ENCODE measurements around the gene CST5.
"Not testable (repeated sequence)": the region's sequence is repeated elsewhere in the genome, so short reads cannot be mapped to it uniquely, and the experiment has no call there.

The CST5 gene

GRCh38 chr20:23920408-23921325 lies 41.1 kb upstream of the CST5 start:
- Histone ChIP-seq H3K4me1 (ENCODE audit: control insufficient read depth, insufficient read depth, low read length) (peaks cover 2% of the 10 kb centered on the region; the same call in 1 of the 2 replicates), H3K36me3 (ENCODE audit: control insufficient read depth, insufficient read depth, low read length) (no peaks in the 10 kb centered on the region), H3K27ac (ENCODE audit: low read length) (no peak overlapping the region), H3K27me3 (ENCODE audit: control insufficient read depth, insufficient read depth, low read length) (no peaks in the 10 kb centered on the region), H3K4me3 (ENCODE audit: low read length) (no peak overlapping the region), H3K9me3 (ENCODE audit: control insufficient read depth, insufficient read depth, low read length) (no peaks in the 10 kb centered on the region)
- DNase-seq (ENCODE audit: low read depth, low spot score), result no peak
- WGBS (ENCODE audit: insufficient coverage, insufficient read length), result no CpG with 5 or more reads among the region's 5 CpGs

- no peak for DNase-seq (ENCODE audit: low read depth, low spot score)
- Histone ChIP-seq H3K27me3 (ENCODE audit: control insufficient read depth, insufficient read depth, low read length) (no peaks in the 10 kb centered on the region), H3K4me1 (ENCODE audit: control insufficient read depth, insufficient read depth, low read length) (peaks cover 2% of the 10 kb centered on the region; the same call in 1 of the 2 replicates), H3K9me3 (ENCODE audit: control insufficient read depth, insufficient read depth, low read length) (no peaks in the 10 kb centered on the region), H3K27ac (ENCODE audit: low read length) (no peak overlapping the region), H3K36me3 (ENCODE audit: control insufficient read depth, insufficient read depth, low read length) (no peaks in the 10 kb centered on the region), H3K4me3 (ENCODE audit: low read length) (no peak overlapping the region)
- no CpG with 5 or more reads among the region's 4 CpGs for WGBS (ENCODE audit: insufficient coverage, insufficient read length)
These were observed 39.3 kb upstream of the CST5 start for GRCh38 chr20:23918896-23919295.

- peaks cover 2% of the 10 kb centered on the region; the same call in 1 of the 2 replicates for H3K4me1 ChIP-seq (ENCODE audit: control insufficient read depth, insufficient read depth, low read length)
- no peak overlapping the region for H3K4me3 ChIP-seq (ENCODE audit: low read length)
- no peaks in the 10 kb centered on the region for H3K36me3 ChIP-seq (ENCODE audit: control insufficient read depth, insufficient read depth, low read length)
- DNase-seq (ENCODE audit: low read depth, low spot score), result no peak
- no peaks in the 10 kb centered on the region for H3K9me3 ChIP-seq (ENCODE audit: control insufficient read depth, insufficient read depth, low read length)
- no CpG with 5 or more reads among the region's 11 CpGs for WGBS (ENCODE audit: insufficient coverage, insufficient read length)
- H3K27me3 ChIP-seq (ENCODE audit: control insufficient read depth, insufficient read depth, low read length), result no peaks in the 10 kb centered on the region
- no peak overlapping the region for H3K27ac ChIP-seq (ENCODE audit: low read length)
These were observed 38.7 kb upstream of the CST5 start for GRCh38 chr20:23918101-23918862.

- no peaks in the 10 kb centered on the region for H3K27me3 ChIP-seq (ENCODE audit: control insufficient read depth, insufficient read depth, low read length)
- H3K9me3 ChIP-seq (ENCODE audit: control insufficient read depth, insufficient read depth, low read length), result no peaks in the 10 kb centered on the region
- DNase-seq (ENCODE audit: low read depth, low spot score), result no peak
- H3K4me3 ChIP-seq (ENCODE audit: low read length), result no peak overlapping the region
- H3K4me1 ChIP-seq (ENCODE audit: control insufficient read depth, insufficient read depth, low read length), result peaks cover 2% of the 10 kb centered on the region; the same call in 1 of the 2 replicates
- no peak overlapping the region for H3K27ac ChIP-seq (ENCODE audit: low read length)
- no CpG with 5 or more reads among the region's 9 CpGs for WGBS (ENCODE audit: insufficient coverage, insufficient read length)
- no peaks in the 10 kb centered on the region for H3K36me3 ChIP-seq (ENCODE audit: control insufficient read depth, insufficient read depth, low read length)
These were observed 37.6 kb upstream of the CST5 start for GRCh38 chr20:23917024-23917725.

- H3K9me3 ChIP-seq (ENCODE audit: control insufficient read depth, insufficient read depth, low read length), result no peaks in the 10 kb centered on the region
- no peak for DNase-seq (ENCODE audit: low read depth, low spot score)
- no peaks in the 10 kb centered on the region for H3K27me3 ChIP-seq (ENCODE audit: control insufficient read depth, insufficient read depth, low read length)
- H3K36me3 ChIP-seq (ENCODE audit: control insufficient read depth, insufficient read depth, low read length), result no peaks in the 10 kb centered on the region
- peaks cover 2% of the 10 kb centered on the region; the same call in 1 of the 2 replicates for H3K4me1 ChIP-seq (ENCODE audit: control insufficient read depth, insufficient read depth, low read length)
- no peak overlapping the region for H3K27ac ChIP-seq (ENCODE audit: low read length)
- H3K4me3 ChIP-seq (ENCODE audit: low read length), result no peak overlapping the region
- WGBS (ENCODE audit: insufficient coverage, insufficient read length), result no CpG with 5 or more reads among the region's 1 CpG
These were observed 36.3 kb upstream of the CST5 start for GRCh38 chr20:23915844-23916243.

- WGBS (ENCODE audit: insufficient coverage, insufficient read length), result no CpG with 5 or more reads among the region's 4 CpGs
- not testable (repeated sequence) for H3K27ac ChIP-seq (ENCODE audit: low read length); DNase-seq (ENCODE audit: low read depth, low spot score); H3K36me3 ChIP-seq (ENCODE audit: control insufficient read depth, insufficient read depth, low read length); H3K4me3 ChIP-seq (ENCODE audit: low read length); H3K27me3 ChIP-seq (ENCODE audit: control insufficient read depth, insufficient read depth, low read length); H3K4me1 ChIP-seq (ENCODE audit: control insufficient read depth, insufficient read depth, low read length); H3K9me3 ChIP-seq (ENCODE audit: control insufficient read depth, insufficient read depth, low read length)
These were observed 34.9 kb upstream of the CST5 start for GRCh38 chr20:23914469-23914868.

- H3K9me3 ChIP-seq (ENCODE audit: control insufficient read depth, insufficient read depth, low read length), result 0 out of 2 replicates have a peak, but pooled peaks cover 1% of the 10 kb centered on the region
- DNase-seq (ENCODE audit: low read depth, low spot score), result no peak
- no peaks in the 10 kb centered on the region for H3K36me3 ChIP-seq (ENCODE audit: control insufficient read depth, insufficient read depth, low read length)
- no peaks in the 10 kb centered on the region for H3K27me3 ChIP-seq (ENCODE audit: control insufficient read depth, insufficient read depth, low read length)
- no CpG with 5 or more reads among the region's 4 CpGs for WGBS (ENCODE audit: insufficient coverage, insufficient read length)
- H3K4me3 ChIP-seq (ENCODE audit: low read length), result no peak overlapping the region
- no peak overlapping the region for H3K27ac ChIP-seq (ENCODE audit: low read length)
- H3K4me1 ChIP-seq (ENCODE audit: control insufficient read depth, insufficient read depth, low read length), result no peaks in the 10 kb centered on the region
These were observed 30.7 kb upstream of the CST5 start for GRCh38 chr20:23910210-23910609.

- DNase-seq (ENCODE audit: low read depth, low spot score), result no peak
- Histone ChIP-seq H3K36me3 (ENCODE audit: control insufficient read depth, insufficient read depth, low read length) (no peaks in the 10 kb centered on the region), H3K9me3 (ENCODE audit: control insufficient read depth, insufficient read depth, low read length) (0 out of 2 replicates have a peak, but pooled peaks cover 1% of the 10 kb centered on the region), H3K4me1 (ENCODE audit: control insufficient read depth, insufficient read depth, low read length) (no peaks in the 10 kb centered on the region), H3K27ac (ENCODE audit: low read length) (no peak overlapping the region), H3K27me3 (ENCODE audit: control insufficient read depth, insufficient read depth, low read length) (no peaks in the 10 kb centered on the region), H3K4me3 (ENCODE audit: low read length) (no peak overlapping the region)
- WGBS (ENCODE audit: insufficient coverage, insufficient read length), result no CpG with 5 or more reads among the region's 2 CpGs
These were observed 29.8 kb upstream of the CST5 start for GRCh38 chr20:23909390-23909789.

- no peaks in the 10 kb centered on the region for H3K4me1 ChIP-seq (ENCODE audit: control insufficient read depth, insufficient read depth, low read length)
- no peaks in the 10 kb centered on the region for H3K36me3 ChIP-seq (ENCODE audit: control insufficient read depth, insufficient read depth, low read length)
- 0 out of 2 replicates have a peak, but pooled peaks cover 1% of the 10 kb centered on the region for H3K9me3 ChIP-seq (ENCODE audit: control insufficient read depth, insufficient read depth, low read length)
- no peak for DNase-seq (ENCODE audit: low read depth, low spot score)
- no peaks in the 10 kb centered on the region for H3K27me3 ChIP-seq (ENCODE audit: control insufficient read depth, insufficient read depth, low read length)
- WGBS (ENCODE audit: insufficient coverage, insufficient read length), result no CpG with 5 or more reads among the region's 1 CpG
- no peak overlapping the region for H3K27ac ChIP-seq (ENCODE audit: low read length)
- no peak overlapping the region for H3K4me3 ChIP-seq (ENCODE audit: low read length)
These were observed 28.0 kb upstream of the CST5 start for GRCh38 chr20:23907579-23907978.

GRCh38 chr20:23902396-23902795 lies 22.8 kb upstream of the CST5 start:
- H3K4me1 ChIP-seq (ENCODE audit: control insufficient read depth, insufficient read depth, low read length); H3K4me3 ChIP-seq (ENCODE audit: low read length); DNase-seq (ENCODE audit: low read depth, low spot score); H3K9me3 ChIP-seq (ENCODE audit: control insufficient read depth, insufficient read depth, low read length); H3K27ac ChIP-seq (ENCODE audit: low read length); H3K27me3 ChIP-seq (ENCODE audit: control insufficient read depth, insufficient read depth, low read length); H3K36me3 ChIP-seq (ENCODE audit: control insufficient read depth, insufficient read depth, low read length): not testable (repeated sequence)
- no CpG with 5 or more reads among the region's 8 CpGs for WGBS (ENCODE audit: insufficient coverage, insufficient read length)

All from iPS DF 6.9 (cell line).